Naive thymus-derived CD4-positive, alpha-beta T cell (primary cell): Measurements from ENCODE around the gene OSBPL6. TPM values are rescaled to one million over a fixed set of nuclear protein-coding genes. Genes with fewer than 3 reads are reported as not detected.

Experiments used
- ATAC-seq: fragments of 150-1000 bp; cut with Tn5 transposase; 2 replicates; pipeline ENCODE4 v1.10.0; 2021; ENCODE audit warnings: mild to moderate bottlenecking, moderate library complexity
- CTCF ChIA-PET: fragments of 350-600 bp; sonication (Branson Sonifier 250); formaldehyde crosslinking; loops from one replicate; lab custom pipeline; 2021; ENCODE audit warnings: antibody characterized with exemption; lab: Charles Lee
- POLR2A ChIA-PET: fragments of 350-600 bp; sonication (Branson Sonifier 250); formaldehyde crosslinking; loops from one replicate; lab custom pipeline; 2021; ENCODE audit warnings: antibody characterized with exemption, inconsistent platforms; lab: Charles Lee
- DNase-seq, 9 donors: peaks; one replicate each; pipeline versions ENCODE4 v3.0.0 to v3.0.0-alpha.2; 2020 to 2022; ENCODE audit warnings: mixed read lengths in 1 of 9
- H3K27ac ChIP-seq: one replicate; pipeline ENCODE4 v1.7.0; 2013; ENCODE audit warnings: mild to moderate bottlenecking, low read depth, low read length, moderate library complexity
- H3K27me3 ChIP-seq, 2 donors: one replicate each; pipeline ENCODE4 v1.7.0; 2013; ENCODE audit warnings: low read length in 2 of 2, mild to moderate bottlenecking in 2 of 2, moderate library complexity in 2 of 2; ENCODE audit not compliant: control insufficient read depth in 2 of 2, insufficient read depth in 2 of 2
- H3K36me3 ChIP-seq, 3 experiments: 1 replicate in 2 of 3; 2 replicates in 1 of 3; pipeline ENCODE4 v1.7.0; 2013; ENCODE audit warnings: low read length in 3 of 3, mild to moderate bottlenecking in 3 of 3, moderate library complexity in 1 of 3; ENCODE audit not compliant: insufficient read depth in 3 of 3, control insufficient read depth in 2 of 3
- H3K4me1 ChIP-seq, 2 donors: one replicate each; pipeline ENCODE4 v1.7.0; 2013; ENCODE audit warnings: low read length in 2 of 2, mild to moderate bottlenecking in 2 of 2, moderate library complexity in 1 of 2; ENCODE audit not compliant: control insufficient read depth in 2 of 2, insufficient read depth in 2 of 2
- H3K4me3 ChIP-seq: 2 replicates; pipeline ENCODE4 v1.7.0; 2013; ENCODE audit warnings: mild to moderate bottlenecking, low read length
- H3K9me3 ChIP-seq, 3 experiments: 1 replicate in 2 of 3; 2 replicates in 1 of 3; pipeline ENCODE4 v1.7.0; 2013; ENCODE audit warnings: low read length in 3 of 3; ENCODE audit not compliant: control insufficient read depth in 2 of 3
- H3K27ac Mint-ChIP-seq, 9 donors: one replicate each; pipeline ENCODE4 v1.8.0; 2020 to 2022; ENCODE audit warnings: mixed read lengths in 9 of 9, mild to moderate bottlenecking in 8 of 9, moderate library complexity in 5 of 9, inconsistent platforms in 2 of 9
- H3K27me3 Mint-ChIP-seq, 5 donors: one replicate each; pipeline ENCODE4 v1.8.0; 2021 to 2022; ENCODE audit warnings: mixed read lengths in 5 of 5, mild to moderate bottlenecking in 1 of 5
- H3K36me3 Mint-ChIP-seq, 5 donors: one replicate each; pipeline ENCODE4 v1.8.0; 2020 to 2022; ENCODE audit warnings: mixed read lengths in 5 of 5, mild to moderate bottlenecking in 3 of 5, inconsistent platforms in 1 of 5
- H3K4me1 Mint-ChIP-seq, 7 donors: one replicate each; pipeline ENCODE4 v1.8.0; 2020 to 2022; ENCODE audit warnings: mixed read lengths in 7 of 7, mild to moderate bottlenecking in 3 of 7, inconsistent platforms in 1 of 7
- H3K4me3 Mint-ChIP-seq, 10 donors: one replicate each; pipeline ENCODE4 v1.8.0; 2020 to 2022; ENCODE audit warnings: mild to moderate bottlenecking in 10 of 10, mixed read lengths in 10 of 10, moderate library complexity in 6 of 10, inconsistent platforms in 2 of 10
- H3K9me3 Mint-ChIP-seq, 11 donors: one replicate each; pipeline ENCODE4 v1.8.0; 2020 to 2022; ENCODE audit warnings: mixed read lengths in 11 of 11, mild to moderate bottlenecking in 4 of 11, inconsistent platforms in 1 of 11, moderate library complexity in 1 of 11
- intact Hi-C, 2 donors: fragments of 100-400 bp; cut with micrococcal nuclease; formaldehyde crosslinking; loops; one replicate each; pipeline ENCODE4 v1.15.1; 2023
- polyA plus RNA-seq, 2 donors: library from polyadenylated mRNA; unstranded; fragments of 300-500 nt; fragmentation: Illumina TruSeq; gene quantifications; one replicate each; pipeline ENCODE4 v1.2.3, GENCODE V29; 2021
- total RNA-seq, 6 experiments: library from RNA in 5 of 6; stranded (reverse) in 5 of 6; gene quantifications; 1 replicate in 5 of 6; 2 replicates in 1 of 6; pipeline ENCODE4 v1.2.3 and lab custom pipeline; 2021 to 2026

OSBPL6 gene
- total and polyA plus RNA-seq, 7 experiments from 2014 or later: 0.05 to 1.1 (median 0.48) TPM; not detected in 2

DNA sequence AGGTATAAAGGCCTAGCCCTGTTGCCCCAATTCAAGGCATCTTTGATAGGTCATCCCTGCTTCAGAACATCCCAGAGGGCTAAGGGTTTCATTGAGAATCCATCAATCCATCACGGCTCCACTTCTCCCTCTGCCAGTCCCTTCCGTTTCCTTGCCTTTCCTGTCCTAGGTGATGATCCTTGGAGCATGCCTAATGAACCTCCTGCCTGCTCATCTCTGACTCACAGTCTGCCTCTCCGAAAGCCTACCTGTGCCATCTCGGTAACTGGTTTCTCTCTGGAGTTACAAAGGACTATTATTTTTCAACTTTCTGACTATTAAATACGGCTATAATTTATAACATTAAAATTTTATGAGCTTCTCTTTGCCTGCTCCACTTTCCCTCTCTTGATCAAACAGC, 36.7 kb upstream of the OSBPL6 start:
- H3K36me3 Mint-ChIP-seq: peaks cover 0 to 10% (median 5%) of the 10 kb centered on the region in 5 donors
- intact Hi-C loops: no loop called here
- H3K27me3 ChIP-seq: no peaks in the 10 kb centered on the region
- CTCF ChIA-PET: no interaction called here
- H3K36me3 ChIP-seq: no peaks in the 10 kb centered on the region
- H3K4me3 Mint-ChIP-seq: no peak overlapping the region
- peaks cover 0 to 13% (median 8%) of the 10 kb centered on the region in 11 donors for H3K9me3 Mint-ChIP-seq
- H3K4me1 ChIP-seq: no peaks in the 10 kb centered on the region
- no peaks in the 10 kb centered on the region for H3K4me1 Mint-ChIP-seq
- POLR2A ChIA-PET: no interaction called here
- ATAC-seq: no peak
- H3K27ac ChIP-seq: no peak overlapping the region
- DNase-seq: no peak
- no peak overlapping the region for H3K4me3 ChIP-seq
- H3K9me3 ChIP-seq: no peaks in the 10 kb centered on the region
- H3K27ac Mint-ChIP-seq: peak overlapping the region in 1 of 9 donors; percentile 90
- H3K27me3 Mint-ChIP-seq: peaks cover 16 to 59% (median 33%) of the 10 kb centered on the region in 5 donors

DNA sequence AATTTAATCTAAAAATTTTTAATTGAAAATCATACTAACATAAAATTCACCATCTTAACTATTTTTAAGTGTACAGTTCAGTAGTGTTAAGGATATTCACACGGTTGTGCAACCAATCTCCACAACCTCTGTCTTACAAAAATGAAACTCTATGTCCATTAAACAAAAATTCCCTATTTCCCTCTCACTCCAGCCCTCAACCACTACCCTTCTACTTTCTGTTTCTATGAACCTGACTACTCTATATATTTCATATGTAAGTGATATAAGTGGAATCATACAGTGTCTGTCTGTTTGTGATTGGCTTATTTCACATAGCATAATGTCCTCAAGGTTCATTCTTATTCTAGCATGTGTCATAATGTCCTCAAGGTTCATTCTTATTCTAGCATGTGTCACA, 34.3 kb upstream of the OSBPL6 start:
- H3K4me1 ChIP-seq: no peaks in the 10 kb centered on the region
- H3K36me3 Mint-ChIP-seq: peaks cover 0 to 6% (median 5%) of the 10 kb centered on the region in 5 donors
- H3K9me3 ChIP-seq: no peaks in the 10 kb centered on the region
- H3K27ac Mint-ChIP-seq: no peak overlapping the region
- ChIA-PET CTCF (no interaction called here), POLR2A (no interaction called here)
- intact Hi-C loops: no loop called here
- no peak for ATAC-seq
- no peak for DNase-seq
- H3K27me3 ChIP-seq: no peaks in the 10 kb centered on the region
- no peak overlapping the region for H3K4me3 Mint-ChIP-seq
- H3K9me3 Mint-ChIP-seq: peaks cover 0 to 8% (median 5%) of the 10 kb centered on the region in 11 donors
- H3K4me1 Mint-ChIP-seq: peaks cover 0 to 5% (median 0%) of the 10 kb centered on the region in 7 donors
- no peak overlapping the region for H3K4me3 ChIP-seq
- H3K27ac ChIP-seq: no peak overlapping the region
- no peaks in the 10 kb centered on the region for H3K36me3 ChIP-seq
- H3K27me3 Mint-ChIP-seq: peaks cover 17 to 45% (median 22%) of the 10 kb centered on the region in 5 donors

GRCh38 chr2:178160601-178161000, 33.7 kb upstream of the OSBPL6 start:
- intact Hi-C loops: no loop called here

DNA sequence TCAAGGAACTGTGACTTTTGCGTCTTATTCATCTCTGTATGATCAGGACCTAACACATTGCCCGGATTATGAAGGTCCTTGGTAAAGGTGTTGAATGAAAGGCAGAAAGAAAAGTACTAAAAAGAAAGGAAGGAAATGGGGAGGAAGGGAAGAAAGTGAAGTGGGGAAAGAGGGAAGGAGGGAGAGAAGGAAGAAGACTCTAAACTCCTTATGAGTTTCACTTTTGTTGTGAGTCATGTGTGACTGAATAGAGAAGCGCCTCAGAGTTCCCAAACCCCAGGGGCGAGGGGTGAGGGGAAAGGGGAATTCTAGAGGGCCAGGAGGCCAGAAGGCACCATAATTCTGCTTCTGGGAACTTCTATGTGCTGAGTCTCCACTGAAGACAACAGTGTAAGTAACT, 30.9 kb upstream of the OSBPL6 start:
- Histone ChIP-seq H3K9me3 (no peaks in the 10 kb centered on the region), H3K27me3 (no peaks in the 10 kb centered on the region), H3K4me3 (no peak overlapping the region), H3K36me3 (no peaks in the 10 kb centered on the region), H3K27ac (no peak overlapping the region), H3K4me1 (no peaks in the 10 kb centered on the region)
- H3K36me3 Mint-ChIP-seq: no peaks in the 10 kb centered on the region
- no peak overlapping the region for H3K27ac Mint-ChIP-seq
- DNase-seq: no peak
- intact Hi-C loops: no loop called here
- H3K9me3 Mint-ChIP-seq: no peaks in the 10 kb centered on the region
- ChIA-PET CTCF (interaction anchor here (0.5 kb wide), 1 partner anchor 466 kb away, joined by 3 read pairs; no protein-coding TSS in a partner anchor), POLR2A (no interaction called here)
- H3K4me3 Mint-ChIP-seq: no peak overlapping the region
- H3K27me3 Mint-ChIP-seq: peaks cover 9 to 37% (median 12%) of the 10 kb centered on the region in 5 donors
- H3K4me1 Mint-ChIP-seq: peaks cover 0 to 5% (median 0%) of the 10 kb centered on the region in 7 donors
- ATAC-seq: no peak

More at GRCh38 chr2:178160601-178161000, 33.7 kb upstream of the OSBPL6 start:
- Histone ChIP-seq H3K27ac (no peak overlapping the region), H3K9me3 (no peaks in the 10 kb centered on the region), H3K4me3 (no peak overlapping the region), H3K4me1 (no peaks in the 10 kb centered on the region), H3K27me3 (no peaks in the 10 kb centered on the region), H3K36me3 (no peaks in the 10 kb centered on the region)
- no peak overlapping the region for H3K27ac Mint-ChIP-seq
- H3K27me3 Mint-ChIP-seq: peaks cover 16 to 45% (median 19%) of the 10 kb centered on the region in 5 donors
- ATAC-seq (no peak), DNase-seq (no peak)
- POLR2A ChIA-PET: no interaction called here
- CTCF ChIA-PET: no interaction called here
- peaks cover 0 to 5% (median 0%) of the 10 kb centered on the region in 7 donors for H3K4me1 Mint-ChIP-seq
- no peak overlapping the region for H3K4me3 Mint-ChIP-seq
- peaks cover 0 to 2% (median under 1%) of the 10 kb centered on the region in 11 donors for H3K9me3 Mint-ChIP-seq
- peaks cover 0 to under 1% (median 0%) of the 10 kb centered on the region in 5 donors for H3K36me3 Mint-ChIP-seq

- intact Hi-C loops: no loop called here
- Histone ChIP-seq H3K27me3 (no peaks in the 10 kb centered on the region), H3K4me3 (no peak overlapping the region), H3K9me3 (no peaks in the 10 kb centered on the region), H3K27ac (no peak overlapping the region), H3K36me3 (no peaks in the 10 kb centered on the region), H3K4me1 (no peaks in the 10 kb centered on the region)
- Mint-ChIP-seq H3K9me3 (no peaks in the 10 kb centered on the region), H3K27ac (no peak overlapping the region), H3K4me3 (no peak overlapping the region), H3K27me3 (peaks cover 7 to 32% (median 12%) of the 10 kb centered on the region in 5 donors), H3K4me1 (peaks cover 0 to 5% (median 0%) of the 10 kb centered on the region in 7 donors), H3K36me3 (no peaks in the 10 kb centered on the region)
- ChIA-PET CTCF (no interaction called here), POLR2A (no interaction called here)
- DNase-seq (no peak), ATAC-seq (no peak)
These were observed 30.4 kb upstream of the OSBPL6 start for GRCh38 chr2:178163911-178164310.

DNA sequence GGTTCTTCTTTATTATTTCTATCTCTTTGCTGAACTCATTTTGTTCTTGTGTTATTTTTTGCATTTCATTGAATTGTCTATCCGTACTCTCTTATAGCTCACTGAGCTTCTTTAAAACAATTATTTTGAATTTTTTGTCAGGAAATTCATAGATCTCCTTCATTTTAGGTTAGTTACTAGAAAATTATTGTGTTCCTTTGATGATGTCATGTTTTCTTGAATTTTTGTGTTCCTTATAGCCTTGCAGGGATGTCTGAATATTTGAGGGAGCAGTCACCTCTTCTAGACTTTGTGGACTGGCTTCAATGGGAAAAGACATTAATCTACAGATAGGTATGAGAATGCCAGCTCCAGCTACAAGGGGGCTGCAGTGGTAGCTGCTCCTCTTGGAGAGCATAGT, 20.7 kb upstream of the OSBPL6 start:
- ChIA-PET POLR2A (no interaction called here), CTCF (no interaction called here)
- no peaks in the 10 kb centered on the region for H3K36me3 ChIP-seq
- intact Hi-C loops: no loop called here
- Mint-ChIP-seq H3K36me3 (peaks cover 0 to 5% (median 0%) of the 10 kb centered on the region in 5 donors), H3K27me3 (peaks cover 10 to 25% (median 18%) of the 10 kb centered on the region in 5 donors), H3K4me3 (no peak overlapping the region), H3K27ac (no peak overlapping the region), H3K9me3 (peaks cover 0 to 5% (median 0%) of the 10 kb centered on the region in 11 donors), H3K4me1 (no peaks in the 10 kb centered on the region)
- H3K27me3 ChIP-seq: no peaks in the 10 kb centered on the region
- no peak overlapping the region for H3K4me3 ChIP-seq
- no peaks in the 10 kb centered on the region for H3K4me1 ChIP-seq
- no peak for ATAC-seq
- no peak overlapping the region for H3K27ac ChIP-seq
- H3K9me3 ChIP-seq: no peaks in the 10 kb centered on the region
- no peak for DNase-seq

- no peaks in the 10 kb centered on the region for H3K27me3 ChIP-seq
- H3K27ac ChIP-seq: no peak overlapping the region
- H3K36me3 ChIP-seq: no peaks in the 10 kb centered on the region
- H3K4me3 ChIP-seq: no peak overlapping the region
- H3K9me3 Mint-ChIP-seq: peaks cover 0 to 5% (median 0%) of the 10 kb centered on the region in 11 donors
- no peak overlapping the region for H3K4me3 Mint-ChIP-seq
- peaks cover 9 to 20% (median 13%) of the 10 kb centered on the region in 5 donors for H3K27me3 Mint-ChIP-seq
- DNase-seq (no peak), ATAC-seq (no peak)
- POLR2A ChIA-PET: no interaction called here
- no peak overlapping the region for H3K27ac Mint-ChIP-seq
- H3K36me3 Mint-ChIP-seq: peaks cover 0 to 5% (median 0%) of the 10 kb centered on the region in 5 donors
- H3K4me1 Mint-ChIP-seq: no peaks in the 10 kb centered on the region
- CTCF ChIA-PET: no interaction called here
- intact Hi-C loops: no loop called here
- H3K4me1 ChIP-seq: no peaks in the 10 kb centered on the region
- H3K9me3 ChIP-seq: no peaks in the 10 kb centered on the region
These were observed 17.1 kb upstream of the OSBPL6 start for GRCh38 chr2:178177066-178177679.
